HL-60/S4 (cell line): Measurements from ENCODE around the gene SERINC1.

Experiments
- in situ Hi-C: fragments of 300-500 bp; cut with MboI; formaldehyde crosslinking; loops from 2 replicates; pipeline ENCODE4 v1.14.3; 2022; ENCODE audit warnings: low sequenced_read_pairs

The SERINC1 gene

DNA sequence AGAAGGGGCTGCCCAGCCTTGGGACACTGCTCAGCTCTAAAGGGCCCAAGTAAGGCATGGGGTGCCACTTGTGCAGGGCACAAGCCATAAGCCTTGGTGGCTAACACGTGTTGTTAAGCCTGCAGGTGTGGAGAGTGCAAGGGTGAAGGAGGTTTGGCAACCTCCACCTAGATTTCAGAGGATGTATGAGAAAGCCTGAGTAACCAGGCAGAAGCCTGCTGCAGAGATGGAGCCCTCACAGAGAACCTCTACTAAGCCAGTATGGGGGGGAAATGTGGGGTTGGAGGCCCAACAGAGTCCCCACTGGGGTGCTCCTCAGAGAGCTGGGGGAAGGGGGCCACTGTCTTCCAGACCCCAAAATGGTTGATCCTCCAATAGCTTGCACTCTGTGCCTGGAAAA lies 32.6 kb downstream of the SERINC1 start:
- in situ Hi-C loops: no loop called here

- in situ Hi-C loops: no loop called here
These were observed 38.8 kb downstream of the SERINC1 start for GRCh38 chr6:122432816-122433215.

GRCh38 chr6:122431780-122432179 lies 39.8 kb downstream of the SERINC1 start:
- in situ Hi-C loops: no loop called here

DNA sequence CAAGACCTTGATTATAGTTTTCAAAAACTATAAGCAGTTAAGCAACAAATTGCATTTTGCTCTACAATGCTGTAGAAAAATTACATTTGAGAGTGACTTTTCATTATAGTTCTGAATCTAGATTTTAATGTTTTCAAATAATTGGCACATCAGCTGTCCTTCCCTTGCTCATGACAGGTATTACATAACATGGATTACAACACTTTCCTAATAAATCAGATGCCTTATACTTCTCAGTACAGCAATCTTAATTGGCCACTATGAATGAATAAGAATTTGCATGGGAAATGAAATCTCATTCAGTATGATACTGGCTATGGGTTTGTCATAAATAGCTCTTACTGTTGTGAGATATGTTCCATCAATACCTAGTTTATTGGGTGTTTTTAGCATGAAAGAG lies 42.3 kb downstream of the SERINC1 start:
- in situ Hi-C loops: no loop called here

- in situ Hi-C loops: no loop called here
These were observed 42.8 kb downstream of the SERINC1 start for GRCh38 chr6:122428781-122429180.

GRCh38 chr6:122426597-122426996 lies 45.0 kb downstream of the SERINC1 start:
- in situ Hi-C loops: no loop called here

- in situ Hi-C loops: no loop called here
These were observed 47.9 kb downstream of the SERINC1 start for GRCh38 chr6:122423734-122424133.

- in situ Hi-C loops: no loop called here
These were observed 48.9 kb downstream of the SERINC1 start for GRCh38 chr6:122422614-122423267.

DNA sequence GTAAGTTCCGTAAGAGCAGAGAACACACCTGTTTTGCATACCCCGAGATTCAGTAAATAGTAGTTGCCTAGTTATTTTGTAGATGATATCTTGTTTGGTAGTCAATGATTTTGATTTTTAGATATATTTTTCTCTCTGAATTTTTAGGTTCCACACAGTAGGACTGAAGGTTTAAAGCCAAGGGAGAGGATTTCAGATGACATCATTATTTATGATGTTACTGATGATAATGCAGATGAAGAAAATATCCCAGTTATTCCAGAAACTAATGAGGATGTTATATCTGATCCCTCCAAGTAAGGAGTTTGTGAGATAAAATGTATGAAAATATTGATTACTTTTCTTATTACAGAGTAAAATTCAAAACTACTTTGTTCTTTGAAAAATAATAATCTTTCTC lies 49.6 kb downstream of the SERINC1 start:
- in situ Hi-C loops: no loop called here

DNA sequence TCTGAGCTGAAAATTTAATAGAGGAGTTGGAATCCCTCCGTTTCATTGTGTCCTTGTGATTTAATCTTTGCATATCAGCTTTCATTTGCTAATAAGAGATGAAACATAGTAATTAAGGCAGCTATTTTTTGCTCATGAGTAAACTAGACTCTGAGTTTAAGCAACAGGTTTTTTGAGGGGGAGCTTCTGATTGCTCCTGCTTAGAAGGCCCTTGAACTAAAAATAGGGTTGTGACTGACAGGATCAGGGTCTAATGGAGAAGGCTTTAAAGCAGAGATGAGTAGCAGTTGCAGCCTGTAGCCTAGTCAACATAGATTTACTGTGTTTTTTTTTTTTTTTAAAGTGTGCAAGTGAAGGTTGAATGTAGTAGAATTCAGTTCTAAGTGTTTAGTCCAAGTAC lies 54.8 kb downstream of the SERINC1 start:
- in situ Hi-C loops: no loop called here

- in situ Hi-C loops: no loop called here
These were observed 59.6 kb downstream of the SERINC1 start for GRCh38 chr6:122412001-122412400.

GRCh38 chr6:122408702-122409458 lies 62.7 kb downstream of the SERINC1 start:
- in situ Hi-C loops: no loop called here

- in situ Hi-C loops: no loop called here
These were observed 63.4 kb downstream of the SERINC1 start for GRCh38 chr6:122408240-122408639.

- in situ Hi-C loops: no loop called here
These were observed 63.9 kb downstream of the SERINC1 start for GRCh38 chr6:122407712-122408111.

GRCh38 chr6:122406187-122406586 lies 65.4 kb downstream of the SERINC1 start:
- in situ Hi-C loops: no loop called here

- in situ Hi-C loops: no loop called here
These were observed 66.2 kb downstream of the SERINC1 start for GRCh38 chr6:122405417-122405816.

DNA sequence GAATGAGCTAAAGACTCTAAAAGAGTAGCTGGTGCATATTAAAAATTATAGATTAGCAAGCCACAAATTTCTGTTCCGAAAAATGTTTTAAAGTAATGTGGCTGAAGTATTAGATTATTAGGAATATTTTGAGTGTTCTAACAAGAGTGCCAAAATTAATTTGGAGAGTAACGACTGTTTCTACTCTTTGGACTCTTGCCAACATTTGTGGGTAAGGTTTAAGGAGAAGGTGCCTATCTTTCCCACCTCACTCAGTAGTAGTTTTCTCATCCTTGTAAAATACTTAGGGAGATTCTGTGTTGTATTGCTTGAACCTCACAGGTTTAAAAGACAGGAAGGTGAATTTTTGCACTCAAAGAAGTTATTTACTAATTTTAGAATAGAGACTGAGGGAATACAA lies 67.2 kb downstream of the SERINC1 start:
- in situ Hi-C loops: no loop called here

GRCh38 chr6:122401104-122401503 lies 70.5 kb downstream of the SERINC1 start:
- in situ Hi-C loops: no loop called here

GRCh38 chr6:122400462-122401089 lies 71.0 kb downstream of the SERINC1 start:
- in situ Hi-C loops: no loop called here

- in situ Hi-C loops: no loop called here
These were observed 71.5 kb downstream of the SERINC1 start for GRCh38 chr6:122400121-122400450.

GRCh38 chr6:122399348-122400120 lies 72.1 kb downstream of the SERINC1 start, which contains the start of gene HSF2:
Gene HSF2, plus strand, starts transcription at chr6:122399652. Its CDS starts 86 bp downstream, at chr6:122399738.
- in situ Hi-C loops: no loop called here

DNA sequence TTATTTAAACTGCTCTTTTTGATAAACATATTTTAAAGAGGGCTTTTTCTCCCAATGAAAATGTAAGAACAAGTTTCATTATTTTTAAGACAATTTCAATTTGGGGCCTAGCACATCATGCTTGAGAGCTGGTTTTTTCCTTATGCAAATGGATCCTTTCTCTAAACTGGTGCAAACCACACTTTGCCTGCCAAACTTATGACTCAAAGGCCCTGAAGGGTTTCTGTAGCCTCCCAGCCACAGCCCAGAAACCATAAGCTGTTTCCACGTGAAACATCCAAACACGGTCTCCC lies 72.6 kb downstream of the SERINC1 start:
- in situ Hi-C loops: no loop called here
